Stimulated activated CD4-positive, alpha-beta T cell treated with anti-CD3 and anti-CD28 coated beads, Interleukin-2, amount 100 ng/mL, for 24 hours (primary cell): ENCODE measurements around the gene SPAG6.

Source experiments
- DNase-seq, 2 donors: peaks; one replicate each; pipeline ENCODE4 v3.0.0-alpha.2; 2020

The SPAG6 gene

DNA sequence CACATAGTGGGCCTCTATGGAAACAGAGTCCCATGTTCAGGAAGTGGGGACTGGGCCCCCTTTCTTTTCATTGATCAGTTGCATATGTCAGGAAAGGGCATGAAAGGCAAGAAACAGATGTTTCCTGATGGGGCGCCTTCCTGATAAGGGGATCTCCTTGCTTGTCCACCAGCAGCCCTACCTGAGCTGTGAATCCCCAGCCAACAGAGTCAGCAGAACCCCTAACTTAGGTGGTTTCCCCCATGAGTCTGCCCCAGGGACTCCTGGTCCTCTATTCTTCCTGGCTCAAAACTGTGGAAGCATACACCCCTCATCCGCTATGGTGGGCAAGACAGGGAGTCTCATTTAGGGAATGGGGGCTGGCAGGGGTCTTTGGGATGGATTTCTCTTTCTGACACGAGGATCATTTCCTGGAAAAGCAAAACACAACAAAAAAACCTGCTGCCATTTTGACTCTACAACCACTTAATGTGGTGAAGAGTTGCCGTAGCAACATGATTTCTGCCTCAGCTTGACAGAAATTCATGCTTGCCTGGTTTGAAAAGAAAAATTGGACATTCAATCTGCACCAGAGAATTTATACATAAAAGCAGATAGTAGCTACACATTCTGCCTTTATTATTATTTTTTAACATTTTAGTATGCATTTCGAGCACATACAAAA is 119.8 kb downstream of the SPAG6 start:
- DNase-seq = no peak

- no peak for DNase-seq
Measured at GRCh38 chr10:22466763-22467334, 121.6 kb downstream of the SPAG6 start.
